Measurements from ENCODE around the gene AARSD1. TPM values are rescaled to one million over a fixed set of nuclear protein-coding genes. Genes with fewer than 3 reads are reported as not detected.

AARSD1 gene
- total RNA-seq, 1 experiment from 2014 or later = 35.4 TPM

- Histone ChIP-seq H3K9me3 (ENCODE audit: insufficient read depth, low read depth) (no peaks in the 10 kb centered on the region), H3K36me3 (ENCODE audit: low read depth) (peaks cover 32% of the 10 kb centered on the region), H3K4me1 (replicated peaks; ENCODE audit: insufficient read depth) (peaks cover 47% of the 10 kb centered on the region), H4K20me1 (ENCODE audit: insufficient read depth) (0 out of 2 replicates have a peak, but pooled peaks cover 8% of the 10 kb centered on the region), H3K27ac (no peak overlapping the region), H3K79me2 (ENCODE audit: low read depth) (no peaks in the 10 kb centered on the region), H3K9me2 (ENCODE audit: insufficient read depth) (no peaks in the 10 kb centered on the region), H3F3A (ENCODE audit: insufficient read depth, low read depth) (peaks cover 54% of the 10 kb centered on the region), H2AFZ (no peak overlapping the region), H3K4me3 (no peak overlapping the region), H3K4me2 (no peak overlapping the region), H3K27me3 (ENCODE audit: insufficient read depth, low read depth) (no peaks in the 10 kb centered on the region)
- no peak for DNase-seq
- intact Hi-C loops (cut with micrococcal nuclease; ENCODE audit: unreplicated experiment) = no loop called here
- no peak for TF ChIP-seq EZH2 (IDR thresholded peaks at IDR 0.05; ENCODE audit: low read depth)
- no TSS peak for BruUV-seq (replicated peaks)
- CTCF ChIA-PET = no interaction called here
- POLR2A ChIA-PET (ENCODE audit: unreplicated experiment) = no interaction called here
Observed at GRCh38 chr17:42992872-42993271, 28.6 kb upstream of the AARSD1 start.

- Histone ChIP-seq H2AFZ (no peak overlapping the region), H3K9me2 (ENCODE audit: insufficient read depth) (no peaks in the 10 kb centered on the region), H3K9me3 (ENCODE audit: insufficient read depth, low read depth) (no peaks in the 10 kb centered on the region), H3K4me3 (no peak overlapping the region), H3K4me2 (peak overlapping the region; percentile 61; the same call in 1 of the 2 replicates), H3K27ac (peak overlapping the region; percentile 79), H3F3A (ENCODE audit: insufficient read depth, low read depth) (peaks cover 52% of the 10 kb centered on the region), H3K4me1 (replicated peaks; ENCODE audit: insufficient read depth) (peaks cover 39% of the 10 kb centered on the region), H4K20me1 (ENCODE audit: insufficient read depth) (0 out of 2 replicates have a peak, but pooled peaks cover 8% of the 10 kb centered on the region), H3K36me3 (ENCODE audit: low read depth) (peaks cover 43% of the 10 kb centered on the region), H3K27me3 (ENCODE audit: insufficient read depth, low read depth) (no peaks in the 10 kb centered on the region), H3K79me2 (ENCODE audit: low read depth) (no peaks in the 10 kb centered on the region)
- ChIA-PET CTCF (no interaction called here), POLR2A (ENCODE audit: unreplicated experiment) (interaction anchor here (0.7 kb wide), 1 partner anchor 241 kb away, joined by 3 read pairs; no protein-coding TSS in a partner anchor)
- BruUV-seq (replicated peaks) = no TSS peak
- no peak for DNase-seq
- TF ChIP-seq EZH2 (IDR thresholded peaks at IDR 0.05; ENCODE audit: low read depth) = no peak
- no peak for TF ChIP-seq CTCF (conservative IDR thresholded peaks at IDR 0.05)
- intact Hi-C loops (cut with micrococcal nuclease; ENCODE audit: unreplicated experiment) = no loop called here
Observed at GRCh38 chr17:42991471-42991870, 27.2 kb upstream of the AARSD1 start.

GRCh38 chr17:42989726-42990652, 25.7 kb upstream of the AARSD1 start:
- H3K4me3 ChIP-seq = no peak overlapping the region

More at GRCh38 chr17:42989726-42990652, 25.7 kb upstream of the AARSD1 start:
- BruUV-seq (replicated peaks) = no TSS peak
- Histone ChIP-seq H3K79me2 (ENCODE audit: low read depth) (peaks cover 10% of the 10 kb centered on the region), H3K4me1 (replicated peaks; ENCODE audit: insufficient read depth) (peaks cover 39% of the 10 kb centered on the region), H3K36me3 (ENCODE audit: low read depth) (peaks cover 45% of the 10 kb centered on the region), H3K4me2 (peak overlapping the region; percentile 61), H3K27ac (peak overlapping the region; percentile 79), H3K27me3 (ENCODE audit: insufficient read depth, low read depth) (no peaks in the 10 kb centered on the region), H4K20me1 (ENCODE audit: insufficient read depth) (0 out of 2 replicates have a peak, but pooled peaks cover 8% of the 10 kb centered on the region), H3F3A (ENCODE audit: insufficient read depth, low read depth) (peaks cover 56% of the 10 kb centered on the region), H2AFZ (no peak overlapping the region), H3K9me2 (ENCODE audit: insufficient read depth) (no peaks in the 10 kb centered on the region), H3K9me3 (ENCODE audit: insufficient read depth, low read depth) (no peaks in the 10 kb centered on the region)
- intact Hi-C loops (cut with micrococcal nuclease; ENCODE audit: unreplicated experiment) = loop anchor here (1.0 kb wide), 1 partner anchor 10 kb away; the partner anchor contains the start of genes PTGES3L and RUNDC1
- CTCF ChIA-PET = interaction anchor here (0.6 kb wide), 1 partner anchor 31 kb away, joined by 4 read pairs; no protein-coding TSS in a partner anchor
- TF ChIP-seq CTCF (conservative IDR thresholded peaks at IDR 0.05) (no peak), EZH2 (IDR thresholded peaks at IDR 0.05; ENCODE audit: low read depth) (no peak)
- peak in 1 of 2 experiments; percentile 87 for DNase-seq
- POLR2A ChIA-PET (ENCODE audit: unreplicated experiment) = no interaction called here

All from PC-9 (cell line).